ENCODE measurements around the gene NAV1.

The NAV1 gene

DNA sequence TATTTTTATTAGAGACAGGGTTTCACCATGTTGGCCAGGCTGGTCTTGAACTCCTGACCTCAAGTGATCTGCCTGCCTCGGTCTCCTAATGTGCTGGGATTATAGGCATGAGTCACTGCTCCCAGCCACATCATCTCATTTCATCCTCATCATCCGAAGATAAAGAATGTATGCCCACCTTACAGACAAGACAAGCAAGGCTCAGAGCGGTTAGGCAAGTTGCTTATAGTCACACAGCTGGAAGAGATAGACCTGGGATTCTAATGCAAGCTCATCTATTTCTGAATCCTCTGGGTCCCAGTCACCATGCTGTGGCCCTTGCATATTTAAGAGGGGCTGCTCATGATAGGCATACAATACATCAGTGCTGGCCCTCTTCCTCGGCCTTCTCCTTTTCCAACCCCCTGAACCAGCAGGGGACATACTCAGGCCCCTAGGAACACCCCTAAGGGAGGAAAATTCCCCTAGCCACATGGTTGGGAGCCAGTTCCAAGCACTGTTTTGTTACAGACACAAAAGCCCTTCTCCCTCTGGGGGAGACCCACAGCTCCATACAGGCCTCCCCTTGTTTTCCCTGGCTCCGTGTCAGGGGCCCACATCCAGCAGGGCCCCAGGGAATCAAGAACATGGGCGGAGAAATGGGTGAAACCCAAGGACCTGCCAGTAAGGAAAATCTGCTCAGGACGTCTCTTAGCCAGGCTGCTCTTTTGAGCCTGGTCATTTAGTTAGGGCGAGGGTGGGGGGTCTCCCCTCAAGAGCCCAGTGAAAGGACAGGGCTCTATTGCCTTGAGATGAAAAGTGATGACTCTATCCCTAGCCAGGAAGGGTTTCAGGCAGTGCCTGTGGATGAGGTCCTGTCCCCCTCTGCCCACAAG lies 38.9 kb upstream of the NAV1 start:
- Histone ChIP-seq H2AK5ac (ENCODE audit: low read length) (peak overlapping the region; percentile 21), H3K9ac (ENCODE audit: low read length) (no peak overlapping the region), H3K79me2 (ENCODE audit: control insufficient read depth, insufficient read depth, low read length, poor library complexity) (peaks cover 36% of the 10 kb centered on the region), H4K8ac (ENCODE audit: low read depth, low read length) (peak overlapping the region; percentile 59), H2BK12ac (ENCODE audit: low read length) (peak overlapping the region; percentile 47), H3K4me1 (ENCODE audit: control insufficient read depth in 1 of 2, insufficient read depth in 2 of 2, low read length in 2 of 2) (peaks cover 43 to 47% of the 10 kb centered on the region in 2 experiments), H3K18ac (ENCODE audit: low read length) (peak overlapping the region; percentile 21), H2AFZ (ENCODE audit: insufficient read depth, low read length, poor library complexity) (peak overlapping the region; percentile 6), H2BK120ac (ENCODE audit: insufficient read depth, low read length, poor library complexity) (peak overlapping the region; percentile 55), H3K27ac (ENCODE audit: low read depth, low read length) (peak overlapping the region; percentile 11), H2BK5ac (ENCODE audit: low read depth, low read length, poor library complexity) (peak overlapping the region; percentile 39), H3K23ac (ENCODE audit: low read length) (no peak overlapping the region), H3K9me3 (ENCODE audit: insufficient read depth, low read depth, low read length) (peaks cover 2% of the 10 kb centered on the region), H3K36me3 (ENCODE audit: control insufficient read depth in 1 of 2, insufficient read depth in 2 of 2, low read length in 2 of 2) (peaks cover 29 to 40% of the 10 kb centered on the region in 2 experiments), H3K27me3 (ENCODE audit: insufficient read depth, low read length) (no peaks in the 10 kb centered on the region), H4K91ac (ENCODE audit: low read depth, low read length) (peak overlapping the region; percentile 88), H3K4me2 (ENCODE audit: low read length) (peak overlapping the region; percentile 0), H4K12ac (ENCODE audit: low read depth, low read length) (no peak overlapping the region), H3K79me1 (ENCODE audit: low read length) (peaks cover 51% of the 10 kb centered on the region), H3K4ac (ENCODE audit: low read depth, low read length) (peak overlapping the region; percentile 35), H3K14ac (ENCODE audit: low read length) (peak overlapping the region; percentile 45), H3K4me3 (ENCODE audit: low read depth, low read length) (no peak overlapping the region)
- DNase-seq, result no peak
- no CpG with 5 or more reads among the region's 8 CpGs for WGBS (ENCODE audit: extremely low coverage, insufficient coverage, insufficient read length)

DNA sequence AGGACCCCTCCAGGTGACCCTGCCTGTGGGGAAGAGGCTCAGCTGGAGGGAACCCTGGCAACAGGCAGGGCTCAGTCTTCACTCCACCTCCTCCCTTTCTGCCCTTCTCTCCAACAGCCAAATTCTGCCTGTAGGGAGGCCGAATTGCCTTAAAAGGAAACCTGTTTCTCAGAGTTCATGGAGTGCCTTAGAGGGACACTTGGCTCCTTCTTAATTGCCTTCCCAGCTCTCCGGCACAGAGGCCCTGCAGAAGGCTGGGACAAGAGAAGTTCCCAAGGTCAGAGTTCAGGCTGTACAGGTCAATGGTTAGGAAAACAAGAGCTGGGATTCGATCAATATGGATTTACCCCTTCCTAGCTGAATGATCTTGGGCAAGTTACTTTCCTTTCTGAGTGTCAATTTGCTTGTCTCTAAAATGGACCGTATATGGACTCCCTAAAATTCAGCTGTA lies 38.2 kb upstream of the NAV1 start:
- H3K9me3 ChIP-seq (ENCODE audit: insufficient read depth, low read depth, low read length), result peaks cover 2% of the 10 kb centered on the region
- H3K27me3 ChIP-seq (ENCODE audit: insufficient read depth, low read length), result no peaks in the 10 kb centered on the region
- peaks cover 49 to 53% of the 10 kb centered on the region in 2 experiments for H3K4me1 ChIP-seq (ENCODE audit: control insufficient read depth in 1 of 2, insufficient read depth in 2 of 2, low read length in 2 of 2)
- H2AK5ac ChIP-seq (ENCODE audit: low read length), result peak overlapping the region; percentile 21
- no peak overlapping the region for H3K23ac ChIP-seq (ENCODE audit: low read length)
- H3K14ac ChIP-seq (ENCODE audit: low read length), result peak overlapping the region; percentile 45
- H2AFZ ChIP-seq (ENCODE audit: insufficient read depth, low read length, poor library complexity), result peak overlapping the region; percentile 6
- H3K4me3 ChIP-seq (ENCODE audit: low read depth, low read length), result no peak overlapping the region
- peak overlapping the region; percentile 55 for H2BK120ac ChIP-seq (ENCODE audit: insufficient read depth, low read length, poor library complexity)
- H3K18ac ChIP-seq (ENCODE audit: low read length), result peak overlapping the region; percentile 21
- peak overlapping the region; percentile 39 for H2BK5ac ChIP-seq (ENCODE audit: low read depth, low read length, poor library complexity)
- H3K79me1 ChIP-seq (ENCODE audit: low read length), result peaks cover 54% of the 10 kb centered on the region
- no peak overlapping the region for H3K9ac ChIP-seq (ENCODE audit: low read length)
- peak overlapping the region; percentile 35 for H3K4ac ChIP-seq (ENCODE audit: low read depth, low read length)
- DNase-seq, result no peak
- H3K79me2 ChIP-seq (ENCODE audit: control insufficient read depth, insufficient read depth, low read length, poor library complexity), result peaks cover 42% of the 10 kb centered on the region
- H3K4me2 ChIP-seq (ENCODE audit: low read length), result peak overlapping the region; percentile 0
- H4K91ac ChIP-seq (ENCODE audit: low read depth, low read length), result peak overlapping the region; percentile 88
- H3K36me3 ChIP-seq (ENCODE audit: control insufficient read depth in 1 of 2, insufficient read depth in 2 of 2, low read length in 2 of 2), result peaks cover 23 to 36% of the 10 kb centered on the region in 2 experiments
- H2BK12ac ChIP-seq (ENCODE audit: low read length), result peak overlapping the region; percentile 51
- no CpG with 5 or more reads among the region's 4 CpGs for WGBS (ENCODE audit: extremely low coverage, insufficient coverage, insufficient read length)
- peak overlapping the region; percentile 67 for H3K27ac ChIP-seq (ENCODE audit: low read depth, low read length)
- no peak overlapping the region for H4K12ac ChIP-seq (ENCODE audit: low read depth, low read length)
- peak overlapping the region; percentile 59 for H4K8ac ChIP-seq (ENCODE audit: low read depth, low read length)

DNA sequence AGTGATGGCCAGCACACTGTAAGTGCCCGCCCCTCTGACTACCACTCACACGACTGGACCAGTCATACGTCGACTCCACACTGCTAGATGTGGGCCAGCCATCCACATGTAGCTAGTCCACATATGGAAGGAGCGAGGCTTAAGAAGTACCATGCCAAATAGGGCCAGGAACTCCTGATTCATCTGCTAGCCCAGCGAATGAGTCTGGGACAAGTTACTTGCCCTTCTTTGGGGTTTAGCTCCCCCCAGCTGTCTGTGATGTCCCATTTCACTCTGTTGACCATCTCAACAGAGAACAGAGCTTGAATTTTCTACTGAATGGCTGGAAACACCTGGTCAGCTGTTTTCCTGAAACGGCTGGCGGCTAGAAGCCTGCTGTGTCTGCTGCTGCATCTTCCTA lies 37.8 kb upstream of the NAV1 start:
- H4K91ac ChIP-seq (ENCODE audit: low read depth, low read length), result peak overlapping the region; percentile 88
- H2BK120ac ChIP-seq (ENCODE audit: insufficient read depth, low read length, poor library complexity), result peak overlapping the region; percentile 13
- H3K18ac ChIP-seq (ENCODE audit: low read length), result peak overlapping the region; percentile 18
- H3K4me1 ChIP-seq (ENCODE audit: control insufficient read depth in 1 of 2, insufficient read depth in 2 of 2, low read length in 2 of 2), result peaks cover 49 to 52% of the 10 kb centered on the region in 2 experiments
- peaks cover 2% of the 10 kb centered on the region for H3K9me3 ChIP-seq (ENCODE audit: insufficient read depth, low read depth, low read length)
- DNase-seq, result no peak
- peak overlapping the region; percentile 51 for H2BK12ac ChIP-seq (ENCODE audit: low read length)
- H3K79me2 ChIP-seq (ENCODE audit: control insufficient read depth, insufficient read depth, low read length, poor library complexity), result peaks cover 46% of the 10 kb centered on the region
- H3K23ac ChIP-seq (ENCODE audit: low read length), result no peak overlapping the region
- H3K14ac ChIP-seq (ENCODE audit: low read length), result peak overlapping the region; percentile 31
- H2AK5ac ChIP-seq (ENCODE audit: low read length), result peak overlapping the region; percentile 84
- H4K12ac ChIP-seq (ENCODE audit: low read depth, low read length), result no peak overlapping the region
- H3K4ac ChIP-seq (ENCODE audit: low read depth, low read length), result peak overlapping the region; percentile 28
- H3K36me3 ChIP-seq (ENCODE audit: control insufficient read depth in 1 of 2, insufficient read depth in 2 of 2, low read length in 2 of 2), result peaks cover 19 to 32% of the 10 kb centered on the region in 2 experiments
- H3K4me2 ChIP-seq (ENCODE audit: low read length), result peak overlapping the region; percentile 22
- peak overlapping the region; percentile 5 for H4K8ac ChIP-seq (ENCODE audit: low read depth, low read length)
- H2BK5ac ChIP-seq (ENCODE audit: low read depth, low read length, poor library complexity), result peak overlapping the region; percentile 23
- no peak overlapping the region for H3K4me3 ChIP-seq (ENCODE audit: low read depth, low read length)
- no peak overlapping the region for H2AFZ ChIP-seq (ENCODE audit: insufficient read depth, low read length, poor library complexity)
- H3K27me3 ChIP-seq (ENCODE audit: insufficient read depth, low read length), result no peaks in the 10 kb centered on the region
- H3K27ac ChIP-seq (ENCODE audit: low read depth, low read length), result peak overlapping the region; percentile 67
- H3K9ac ChIP-seq (ENCODE audit: low read length), result no peak overlapping the region
- peaks cover 59% of the 10 kb centered on the region for H3K79me1 ChIP-seq (ENCODE audit: low read length)
- WGBS (ENCODE audit: extremely low coverage, insufficient coverage, insufficient read length), result no CpG with 5 or more reads among the region's 8 CpGs

DNA sequence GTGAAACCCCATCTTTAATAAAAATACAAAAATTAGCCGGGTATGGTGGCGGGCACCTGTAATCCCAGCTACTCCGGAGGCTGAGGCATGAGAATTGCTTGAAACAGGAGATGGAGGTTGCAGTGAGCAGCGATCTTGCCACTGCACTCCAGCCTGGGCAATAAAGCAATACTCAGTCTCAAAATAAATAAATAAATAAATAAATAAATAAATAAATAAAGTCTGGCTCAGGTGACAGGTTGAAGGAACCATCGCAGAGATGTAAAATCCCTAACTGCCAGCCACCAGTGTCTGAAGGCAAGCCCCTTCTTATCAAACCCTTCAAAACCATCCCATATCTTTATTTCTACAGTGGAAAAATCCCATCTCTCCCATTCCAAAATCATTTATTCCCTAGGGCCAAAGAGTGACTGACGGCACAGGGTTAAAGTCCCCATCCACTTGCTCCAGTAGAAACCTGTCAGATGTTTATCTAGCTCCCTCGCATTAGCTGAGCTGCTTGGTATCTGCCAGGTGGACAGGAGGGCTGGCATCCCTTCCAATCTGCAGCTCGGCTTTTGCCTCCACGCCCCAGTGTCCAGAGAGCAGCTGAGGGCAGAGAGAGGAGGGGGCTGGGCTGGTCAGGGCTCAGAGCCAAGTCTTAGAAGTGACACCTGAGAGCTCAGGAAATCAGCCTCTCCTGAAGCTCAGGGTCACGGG lies 37.0 kb upstream of the NAV1 start:
- H3K18ac ChIP-seq (ENCODE audit: low read length), result peak overlapping the region; percentile 97
- no peak overlapping the region for H3K4me3 ChIP-seq (ENCODE audit: low read depth, low read length)
- H4K12ac ChIP-seq (ENCODE audit: low read depth, low read length), result no peak overlapping the region
- H2BK12ac ChIP-seq (ENCODE audit: low read length), result peak overlapping the region; percentile 98
- peaks cover 16 to 28% of the 10 kb centered on the region in 2 experiments for H3K36me3 ChIP-seq (ENCODE audit: control insufficient read depth in 1 of 2, insufficient read depth in 2 of 2, low read length in 2 of 2)
- H3K27me3 ChIP-seq (ENCODE audit: insufficient read depth, low read length), result no peaks in the 10 kb centered on the region
- H3K4me2 ChIP-seq (ENCODE audit: low read length), result peak overlapping the region; percentile 7
- WGBS (ENCODE audit: extremely low coverage, insufficient coverage, insufficient read length), result no CpG with 5 or more reads among the region's 10 CpGs
- peaks cover 2% of the 10 kb centered on the region for H3K9me3 ChIP-seq (ENCODE audit: insufficient read depth, low read depth, low read length)
- H2BK5ac ChIP-seq (ENCODE audit: low read depth, low read length, poor library complexity), result peak overlapping the region; percentile 90
- H3K4me1 ChIP-seq (ENCODE audit: control insufficient read depth in 1 of 2, insufficient read depth in 2 of 2, low read length in 2 of 2), result peaks cover 52 to 53% of the 10 kb centered on the region in 2 experiments
- no peak for DNase-seq
- peaks cover 67% of the 10 kb centered on the region for H3K79me1 ChIP-seq (ENCODE audit: low read length)
- H3K23ac ChIP-seq (ENCODE audit: low read length), result no peak overlapping the region
- H3K14ac ChIP-seq (ENCODE audit: low read length), result peak overlapping the region; percentile 85
- H3K79me2 ChIP-seq (ENCODE audit: control insufficient read depth, insufficient read depth, low read length, poor library complexity), result peaks cover 53% of the 10 kb centered on the region
- H3K4ac ChIP-seq (ENCODE audit: low read depth, low read length), result peak overlapping the region; percentile 99
- H4K8ac ChIP-seq (ENCODE audit: low read depth, low read length), result peak overlapping the region; percentile 86
- peak overlapping the region; percentile 95 for H4K91ac ChIP-seq (ENCODE audit: low read depth, low read length)
- peak overlapping the region; percentile 95 for H3K27ac ChIP-seq (ENCODE audit: low read depth, low read length)
- H3K9ac ChIP-seq (ENCODE audit: low read length), result no peak overlapping the region
- peak overlapping the region; percentile 77 for H2AFZ ChIP-seq (ENCODE audit: insufficient read depth, low read length, poor library complexity)
- peak overlapping the region; percentile 92 for H2BK120ac ChIP-seq (ENCODE audit: insufficient read depth, low read length, poor library complexity)
- H2AK5ac ChIP-seq (ENCODE audit: low read length), result peak overlapping the region; percentile 98
